HT-29 (cell line): ENCODE measurements around the gene TMEM175. TPM values are rescaled to one million over a fixed set of nuclear protein-coding genes. Genes with fewer than 3 reads are reported as not detected.

Experiments
- DNase-seq: peaks from one replicate; pipeline ENCODE4 v3.0.0-alpha.2; 2015; ENCODE audit warnings: low spot score
- total RNA-seq: library from RNA; depleted of rRNA; stranded (reverse); fragments of >200 nt; shearing (Covaris generic); gene quantifications from 2 replicates; pipeline ENCODE4 v1.2.3, GENCODE V29; 2014; rRNA removed

TMEM175 gene
- 13.7 and 33.0 TPM in 2 replicates for total RNA-seq

DNA sequence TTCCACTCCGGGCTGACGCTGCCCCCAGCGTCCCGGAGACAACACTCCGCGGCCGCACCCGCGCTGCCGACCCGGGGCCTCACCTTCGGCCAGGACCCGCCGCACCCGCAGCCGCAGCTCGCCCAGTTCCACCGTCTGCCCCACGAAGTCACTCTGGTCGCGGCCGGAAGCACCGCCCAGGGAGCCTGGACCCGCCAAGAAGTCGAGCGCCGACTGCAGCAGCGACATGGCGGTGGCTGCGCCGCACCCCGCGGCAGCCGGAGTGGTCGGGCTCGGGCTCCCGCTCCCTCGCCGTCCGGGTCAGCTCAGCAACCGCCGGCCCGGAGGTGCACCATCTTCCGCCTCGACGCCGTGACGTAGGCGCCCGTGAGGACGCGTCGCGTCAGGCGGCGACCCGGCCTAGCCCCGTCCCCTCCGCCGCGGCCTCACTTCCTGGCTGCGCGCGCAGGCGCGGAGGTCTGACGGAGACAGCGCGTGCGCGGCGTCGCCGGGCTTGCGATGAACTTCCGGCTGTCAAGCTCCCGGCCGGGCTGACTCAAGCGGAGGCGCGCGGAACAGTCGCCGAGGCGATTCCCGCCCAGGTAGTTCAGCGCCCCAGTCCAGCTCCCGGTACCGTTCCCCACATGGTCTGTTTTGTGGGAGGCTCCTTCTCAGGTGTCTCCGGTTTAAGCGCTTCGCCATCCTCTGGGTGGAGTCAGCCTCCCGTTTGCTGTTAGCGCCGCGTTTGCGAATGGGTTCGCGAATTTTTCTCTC, at the start of gene TMEM175, which contains the start of gene GAK:
Gene TMEM175 (plus strand): TSS at position 501 of the 753 bp plus-strand sequence. CDS start 15,280 bp downstream, outside the sequence.
Gene GAK (minus strand): TSS at position 357 of the 753 bp plus-strand sequence. CDS start 129 bp downstream, at position 228.
- peak; percentile 96 for DNase-seq

DNA sequence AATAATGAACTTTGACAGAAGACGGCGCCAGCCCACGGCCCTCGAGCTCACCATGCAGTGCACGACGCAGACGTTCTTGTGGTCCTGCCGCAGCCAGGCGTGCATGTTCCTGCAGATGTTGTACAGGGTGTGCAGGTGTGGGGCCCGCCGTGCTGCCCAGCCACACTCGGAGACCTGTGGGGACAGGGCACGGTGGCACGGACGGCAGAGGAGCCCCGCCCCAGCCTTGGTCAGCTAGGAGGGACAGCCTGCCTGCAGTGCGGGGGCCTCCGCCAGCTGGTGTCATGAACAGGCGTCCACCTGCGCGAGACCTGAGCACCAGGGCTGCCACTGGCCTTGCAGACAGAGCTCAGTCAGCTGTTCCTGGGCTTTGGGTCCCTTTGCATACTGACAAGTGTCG, 49.6 kb upstream of the TMEM175 start:
- DNase-seq: no peak

- no peak for DNase-seq
These were observed 48.7 kb upstream of the TMEM175 start for GRCh38 chr4:883377-884095.

DNA sequence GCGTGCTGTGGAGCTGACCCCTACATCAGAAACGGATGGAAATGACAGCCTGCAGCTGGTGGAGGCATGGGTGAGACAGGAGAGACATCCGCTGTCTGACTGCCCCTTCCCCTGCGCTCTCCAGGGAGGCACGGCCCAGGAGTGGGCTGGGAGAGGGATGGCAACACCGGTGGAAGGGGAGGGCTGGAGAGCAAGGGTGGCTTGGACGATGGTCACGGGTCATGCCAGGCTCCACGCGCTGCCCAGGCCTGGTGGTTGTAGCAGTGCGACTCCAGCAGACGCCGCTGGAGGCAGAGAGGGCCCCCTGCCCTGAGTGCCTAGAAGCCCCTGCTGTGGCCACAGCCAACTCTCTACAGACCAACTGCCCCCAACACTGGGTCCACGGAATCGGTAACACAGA, 48.0 kb upstream of the TMEM175 start:
- DNase-seq: no peak

- no peak for DNase-seq
These were observed 47.4 kb upstream of the TMEM175 start for GRCh38 chr4:884896-885295.

DNA sequence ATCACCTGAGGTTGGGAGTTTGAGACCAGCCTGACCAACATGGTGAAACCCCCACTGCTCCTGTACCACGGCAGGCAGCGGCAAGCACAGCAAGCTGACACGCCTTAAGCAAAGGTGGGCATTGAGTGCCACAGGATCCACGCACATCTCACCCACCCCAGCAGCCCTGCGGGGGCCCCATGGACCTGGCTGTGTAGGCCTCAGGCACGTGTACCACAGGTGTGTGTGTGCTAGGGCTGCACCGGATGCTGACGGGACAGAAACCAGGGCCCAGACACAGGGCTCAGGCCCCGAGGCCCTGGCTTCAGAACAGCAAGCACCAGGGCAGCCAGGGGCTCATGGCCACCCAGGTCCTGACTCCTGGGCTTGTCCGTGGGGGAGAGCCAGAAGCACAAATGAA, 46.9 kb upstream of the TMEM175 start:
- DNase-seq: no peak

DNA sequence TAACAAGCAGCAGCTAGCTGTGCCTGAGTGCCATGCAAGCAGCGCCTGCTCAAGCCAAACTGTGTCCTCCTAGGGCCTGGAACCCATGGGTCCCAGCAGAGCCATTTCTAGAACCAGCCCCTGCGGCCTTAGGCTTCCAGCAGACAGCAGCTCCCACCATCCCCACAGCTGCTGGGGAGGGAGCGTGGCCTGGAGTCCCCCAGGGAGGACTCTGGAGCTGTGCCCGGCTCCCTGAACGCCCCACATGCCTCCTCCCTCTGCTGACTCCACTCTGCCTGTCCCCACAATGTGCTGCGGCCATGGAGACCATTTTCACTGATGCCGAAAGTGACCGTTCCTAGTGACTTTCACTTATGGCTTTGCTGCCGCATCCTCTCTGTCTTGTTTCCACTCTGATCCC, 46.0 kb upstream of the TMEM175 start:
- no peak for DNase-seq

GRCh38 chr4:887034-887763, 45.1 kb upstream of the TMEM175 start:
- no peak for DNase-seq

GRCh38 chr4:888029-888428, 44.2 kb upstream of the TMEM175 start:
- no peak for DNase-seq

GRCh38 chr4:889516-889915, 42.7 kb upstream of the TMEM175 start:
- DNase-seq: no peak

GRCh38 chr4:890036-890695, 42.1 kb upstream of the TMEM175 start:
- DNase-seq: no peak

- DNase-seq: peak; percentile 7
These were observed 40.5 kb upstream of the TMEM175 start for GRCh38 chr4:891747-892146.

- DNase-seq: no peak
These were observed 39.5 kb upstream of the TMEM175 start for GRCh38 chr4:892780-893179.

DNA sequence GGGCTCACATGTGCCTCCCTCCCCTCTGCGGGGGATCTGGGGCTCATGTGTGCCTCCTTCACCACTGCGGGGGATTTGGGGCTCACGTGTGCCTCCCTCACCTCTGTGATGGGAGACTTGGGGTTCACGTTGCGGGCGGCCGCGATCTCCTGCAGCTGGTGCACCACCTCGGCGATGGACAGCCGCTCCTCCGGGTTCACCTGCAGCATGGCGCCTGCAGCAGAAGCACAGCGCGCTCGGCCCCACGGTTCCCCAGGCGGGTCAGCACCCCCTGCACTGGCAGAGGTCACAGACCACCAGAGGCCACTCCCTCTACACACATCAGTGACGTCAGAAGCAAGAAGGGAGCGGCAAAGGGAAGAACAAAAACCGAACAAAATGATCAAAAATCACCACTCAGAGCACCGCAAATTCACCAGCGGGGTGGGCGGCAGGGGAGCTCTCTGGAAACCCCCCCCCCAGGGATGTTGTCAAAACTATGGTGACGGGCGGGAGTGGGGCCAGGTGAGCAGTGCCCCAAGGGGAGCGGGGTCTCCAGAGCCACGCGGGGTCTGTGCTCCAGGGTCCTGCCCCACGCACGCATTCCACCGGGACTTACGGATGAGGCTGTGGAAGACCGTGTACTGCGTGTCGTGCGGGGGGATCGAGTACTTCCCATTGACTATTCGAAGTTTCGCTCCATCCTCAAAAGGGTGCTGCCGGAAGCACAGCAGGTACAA, 38.8 kb upstream of the TMEM175 start:
- no peak for DNase-seq

- DNase-seq: no peak
These were observed 38.1 kb upstream of the TMEM175 start for GRCh38 chr4:893995-894705.

DNA sequence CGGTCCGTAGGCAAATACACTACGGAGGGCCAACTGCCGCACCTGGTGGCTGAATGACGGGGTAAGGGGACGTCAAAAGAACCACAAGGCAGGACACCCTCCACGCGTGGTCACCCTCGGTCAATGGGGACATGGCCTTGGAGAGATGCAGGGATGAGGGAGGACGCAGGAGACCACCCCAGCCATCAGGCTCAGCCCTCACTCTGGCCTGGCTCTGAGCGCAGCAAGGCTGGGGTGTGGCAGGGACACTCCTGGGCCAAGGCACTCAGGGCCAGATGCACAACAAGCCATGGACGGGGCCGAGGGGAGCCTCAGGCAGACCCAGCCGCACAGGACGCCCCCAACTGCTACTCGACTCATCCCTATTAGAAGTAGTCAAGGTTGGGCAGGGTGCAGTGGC, 36.7 kb upstream of the TMEM175 start:
- DNase-seq: no peak

DNA sequence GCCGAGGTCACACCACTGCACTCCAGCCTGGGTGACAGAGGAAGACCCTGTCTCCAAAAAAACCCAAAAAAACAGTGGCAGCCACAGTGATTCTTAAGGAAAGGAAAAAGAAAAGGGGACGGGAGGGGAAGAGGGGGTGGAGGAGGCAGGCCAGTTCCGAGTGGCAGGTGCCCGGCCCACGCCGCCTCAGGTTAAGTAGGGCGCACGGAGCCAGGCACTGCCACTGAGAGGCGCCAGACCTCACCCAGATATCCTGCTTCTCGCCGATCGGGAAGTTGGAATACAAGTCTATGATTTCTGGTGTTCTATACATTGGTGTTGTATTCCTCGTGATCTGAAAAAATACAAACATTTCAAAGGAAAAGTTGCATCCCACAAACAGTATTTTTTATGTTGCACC, 36.0 kb upstream of the TMEM175 start:
- no peak for DNase-seq

GRCh38 chr4:896630-897029, 35.6 kb upstream of the TMEM175 start:
- DNase-seq: no peak

- no peak for DNase-seq
These were observed 34.1 kb upstream of the TMEM175 start for GRCh38 chr4:898123-898522.

- DNase-seq: no peak
These were observed 33.2 kb upstream of the TMEM175 start for GRCh38 chr4:898869-899555.
